CD4-positive, alpha-beta T cell (primary cell): ENCODE measurements around the gene GPC6. TPM values are rescaled to one million over a fixed set of nuclear protein-coding genes. Genes with fewer than 3 reads are reported as not detected.

ENCODE experiments used
- ATAC-seq: fragments of 200-7000 bp; cut with Tn5 transposase; one replicate; pipeline ENCODE4 v1.10.0; 2022; ENCODE audit warnings: mild to moderate bottlenecking; ENCODE audit not compliant: poor library complexity
- CTCF ChIA-PET: fragments of 350-600 bp; sonication (Branson Sonifier 250); formaldehyde crosslinking; loops from one replicate; lab custom pipeline; 2021; ENCODE audit warnings: antibody characterized with exemption, inconsistent platforms; lab: Charles Lee
- POLR2A ChIA-PET: fragments of 350-600 bp; sonication (Branson Sonifier 250); formaldehyde crosslinking; loops from one replicate; lab custom pipeline; 2021; ENCODE audit warnings: antibody characterized with exemption, inconsistent platforms; lab: Charles Lee
- DNase-seq, 14 experiments: peaks; one replicate each; pipeline ENCODE4 v3.0.0-alpha.2; 2013 to 2020; ENCODE audit warnings: mixed read lengths in 2 of 14
- H3K27ac ChIP-seq, 2 donors: one replicate each; pipeline versions ENCODE4 v1.5.1 to v1.7.0; 2013; ENCODE audit warnings: low read length in 2 of 2, low read depth in 1 of 2, mild to moderate bottlenecking in 1 of 2
- H3K27me3 ChIP-seq, 2 experiments: 1 replicate in 1 of 2; 2 replicates in 1 of 2; pipeline versions ENCODE4 v1.6.1 to v1.7.0; 2013; ENCODE audit warnings: low read length in 2 of 2, control low read depth in 1 of 2, mild to moderate bottlenecking in 1 of 2, moderate library complexity in 1 of 2; ENCODE audit not compliant: insufficient read depth in 2 of 2, control insufficient read depth in 1 of 2
- H3K36me3 ChIP-seq: one replicate; pipeline ENCODE4 v1.6.1; 2013; ENCODE audit warnings: low read length, control low read depth; ENCODE audit not compliant: insufficient read depth
- H3K4me1 ChIP-seq: one replicate; pipeline ENCODE4 v1.6.1; 2013; ENCODE audit warnings: low read length, control low read depth; ENCODE audit not compliant: insufficient read depth
- H3K4me3 ChIP-seq: one replicate; pipeline ENCODE4 v1.5.1; 2013; ENCODE audit warnings: mild to moderate bottlenecking, low read length, moderate library complexity
- H3K9me3 ChIP-seq, 2 experiments: 1 replicate in 1 of 2; 2 replicates in 1 of 2; pipeline versions ENCODE4 v1.6.1 to v1.7.0; 2013; ENCODE audit warnings: low read length in 2 of 2, mild to moderate bottlenecking in 2 of 2, control low read depth in 1 of 2, moderate library complexity in 1 of 2; ENCODE audit not compliant: control insufficient read depth in 1 of 2, insufficient read depth in 1 of 2
- H3K27ac Mint-ChIP-seq: one replicate; pipeline ENCODE4 v1.8.0; 2020; ENCODE audit warnings: mixed read lengths
- H3K27me3 Mint-ChIP-seq: one replicate; pipeline ENCODE4 v1.8.0; 2021; ENCODE audit warnings: mixed read lengths
- H3K36me3 Mint-ChIP-seq: one replicate; pipeline ENCODE4 v1.8.0; 2021; ENCODE audit warnings: low read depth, mixed read lengths
- H3K4me1 Mint-ChIP-seq: one replicate; pipeline ENCODE4 v1.8.0; 2021; ENCODE audit warnings: low read depth, mixed read lengths
- H3K4me3 Mint-ChIP-seq: one replicate; pipeline ENCODE4 v1.8.0; 2020; ENCODE audit warnings: mild to moderate bottlenecking, mixed read lengths
- H3K9me3 Mint-ChIP-seq: one replicate; pipeline ENCODE4 v1.8.0; 2020; ENCODE audit warnings: mixed read lengths
- CTCF ChIP-seq: fragments of 200-600 bp; IDR thresholded peaks from one replicate; pipeline ENCODE4 v1.8.0; 2022; ENCODE audit warnings: antibody characterized with exemption, mild to moderate bottlenecking
- intact Hi-C, 2 experiments: fragments of 100-400 bp; cut with DNase I in 1 of 2; cut with micrococcal nuclease in 1 of 2; formaldehyde crosslinking; loops; one replicate each; pipeline versions ENCODE4 v1.15.1 to v1.9.0; 2023 to 2025; cut with DNase I, micrococcal nuclease
- total RNA-seq, 174 experiments: library from RNA in 2 of 174; stranded (reverse) in 2 of 174; gene quantifications; one replicate each; pipeline ENCODE4 v1.2.3 and lab custom pipeline; 2021 to 2026

GPC6 gene
- total RNA-seq, 2 experiments from 2014 or later, result not detected

GRCh38 chr13:94153586-94153985, 927.0 kb downstream of the GPC6 start:
- ChIA-PET POLR2A (no interaction called here), CTCF (no interaction called here)
- ATAC-seq (no peak), DNase-seq (no peak)
- no peaks in the 10 kb centered on the region for H3K4me1 Mint-ChIP-seq
- no peak overlapping the region for H3K4me3 Mint-ChIP-seq
- Histone ChIP-seq H3K27ac (no peak overlapping the region), H3K36me3 (no peaks in the 10 kb centered on the region), H3K4me3 (no peak overlapping the region), H3K4me1 (no peaks in the 10 kb centered on the region), H3K9me3 (no peaks in the 10 kb centered on the region), H3K27me3 (no peaks in the 10 kb centered on the region)
- no peak overlapping the region for H3K27ac Mint-ChIP-seq
- H3K27me3 Mint-ChIP-seq, result peaks cover 21% of the 10 kb centered on the region
- intact Hi-C loops, result no loop called here
- H3K36me3 Mint-ChIP-seq, result no peaks in the 10 kb centered on the region
- no peaks in the 10 kb centered on the region for H3K9me3 Mint-ChIP-seq
- TF ChIP-seq CTCF, result no peak

- no peak for TF ChIP-seq CTCF
- ChIA-PET POLR2A (no interaction called here), CTCF (no interaction called here)
- Histone ChIP-seq H3K9me3 (no peaks in the 10 kb centered on the region), H3K4me3 (no peak overlapping the region), H3K36me3 (no peaks in the 10 kb centered on the region), H3K27ac (no peak overlapping the region), H3K4me1 (no peaks in the 10 kb centered on the region), H3K27me3 (no peaks in the 10 kb centered on the region)
- intact Hi-C loops, result no loop called here
- Mint-ChIP-seq H3K4me1 (no peaks in the 10 kb centered on the region), H3K27ac (no peak overlapping the region), H3K27me3 (peaks cover 17% of the 10 kb centered on the region), H3K4me3 (no peak overlapping the region), H3K36me3 (no peaks in the 10 kb centered on the region), H3K9me3 (no peaks in the 10 kb centered on the region)
- DNase-seq (no peak), ATAC-seq (no peak)
Measured at GRCh38 chr13:94154367-94154766, 927.8 kb downstream of the GPC6 start.

- CTCF ChIA-PET, result no interaction called here
- H3K27me3 Mint-ChIP-seq, result peaks cover 6% of the 10 kb centered on the region
- TF ChIP-seq CTCF, result no peak
Measured at GRCh38 chr13:94157705-94158218, 931.2 kb downstream of the GPC6 start.

More at GRCh38 chr13:94157705-94158218, 931.2 kb downstream of the GPC6 start:
- intact Hi-C loops, result no loop called here
- H3K36me3 Mint-ChIP-seq, result no peaks in the 10 kb centered on the region
- ATAC-seq (no peak), DNase-seq (no peak)
- no peaks in the 10 kb centered on the region for H3K4me1 ChIP-seq
- no peaks in the 10 kb centered on the region for H3K27me3 ChIP-seq
- no peak overlapping the region for H3K27ac ChIP-seq
- no peaks in the 10 kb centered on the region for H3K36me3 ChIP-seq
- peaks cover 0 to 5% of the 10 kb centered on the region in 2 experiments for H3K9me3 ChIP-seq
- H3K4me1 Mint-ChIP-seq, result no peaks in the 10 kb centered on the region
- POLR2A ChIA-PET, result no interaction called here
- no peaks in the 10 kb centered on the region for H3K9me3 Mint-ChIP-seq
- H3K27ac Mint-ChIP-seq, result no peak overlapping the region
- no peak overlapping the region for H3K4me3 ChIP-seq
- H3K4me3 Mint-ChIP-seq, result no peak overlapping the region
